Memory B cell (primary cell): ENCODE data around the gene HJV.
"Not testable (repeated sequence)": the region's sequence is repeated elsewhere in the genome, so short reads cannot be mapped to it uniquely, and the experiment has no call there.

Source experiments
- ATAC-seq: fragments of 150-1000 bp; cut with Tn5 transposase; 2 replicates; pipeline ENCODE4 v1.10.0; 2021; ENCODE audit warnings: low read depth, mild to moderate bottlenecking, moderate library complexity
- DNase-seq, 2 donors: peaks; one replicate each; pipeline ENCODE4 v3.0.0; 2022; ENCODE audit warnings: low spot score in 2 of 2
- H3K27ac Mint-ChIP-seq: one replicate; pipeline ENCODE4 v1.8.0; 2022; ENCODE audit warnings: mild to moderate bottlenecking, moderate library complexity, mixed read lengths
- H3K27me3 Mint-ChIP-seq: one replicate; pipeline ENCODE4 v1.8.0; 2022; ENCODE audit warnings: mixed read lengths
- H3K36me3 Mint-ChIP-seq: one replicate; pipeline ENCODE4 v1.8.0; 2022; ENCODE audit warnings: mild to moderate bottlenecking, mixed read lengths
- H3K4me1 Mint-ChIP-seq: one replicate; pipeline ENCODE4 v1.8.0; 2022; ENCODE audit warnings: mixed read lengths
- H3K4me3 Mint-ChIP-seq: one replicate; pipeline ENCODE4 v1.8.0; 2022; ENCODE audit warnings: mild to moderate bottlenecking, moderate library complexity, mixed read lengths
- H3K9me3 Mint-ChIP-seq: one replicate; pipeline ENCODE4 v1.8.0; 2022; ENCODE audit warnings: mixed read lengths

Gene HJV, protein sequence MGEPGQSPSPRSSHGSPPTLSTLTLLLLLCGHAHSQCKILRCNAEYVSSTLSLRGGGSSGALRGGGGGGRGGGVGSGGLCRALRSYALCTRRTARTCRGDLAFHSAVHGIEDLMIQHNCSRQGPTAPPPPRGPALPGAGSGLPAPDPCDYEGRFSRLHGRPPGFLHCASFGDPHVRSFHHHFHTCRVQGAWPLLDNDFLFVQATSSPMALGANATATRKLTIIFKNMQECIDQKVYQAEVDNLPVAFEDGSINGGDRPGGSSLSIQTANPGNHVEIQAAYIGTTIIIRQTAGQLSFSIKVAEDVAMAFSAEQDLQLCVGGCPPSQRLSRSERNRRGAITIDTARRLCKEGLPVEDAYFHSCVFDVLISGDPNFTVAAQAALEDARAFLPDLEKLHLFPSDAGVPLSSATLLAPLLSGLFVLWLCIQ

GRCh38 chr1:146021622-146022402 lies at the start of gene HJV:
Gene HJV (minus strand): TSS chr1:146021735. CDS start chr1:146020231, 1,504 bp downstream.
- Mint-ChIP-seq H3K9me3 (no peaks in the 10 kb centered on the region), H3K36me3 (no peaks in the 10 kb centered on the region), H3K4me3 (no peak within 1 kb of the TSS), H3K27ac (no peak within 1 kb of the TSS), H3K4me1 (peaks cover 13% of the 10 kb centered on the region), H3K27me3 (peaks cover 30% of the 10 kb centered on the region)
- DNase-seq (no peak), ATAC-seq (no peak)

- not testable (repeated sequence) for H3K9me3 Mint-ChIP-seq, H3K36me3 Mint-ChIP-seq, H3K27ac Mint-ChIP-seq, DNase-seq, H3K4me1 Mint-ChIP-seq, H3K4me3 Mint-ChIP-seq, H3K27me3 Mint-ChIP-seq, ATAC-seq
These were observed 37.6 kb upstream of the HJV start for GRCh38 chr1:146059148-146059547.

DNA sequence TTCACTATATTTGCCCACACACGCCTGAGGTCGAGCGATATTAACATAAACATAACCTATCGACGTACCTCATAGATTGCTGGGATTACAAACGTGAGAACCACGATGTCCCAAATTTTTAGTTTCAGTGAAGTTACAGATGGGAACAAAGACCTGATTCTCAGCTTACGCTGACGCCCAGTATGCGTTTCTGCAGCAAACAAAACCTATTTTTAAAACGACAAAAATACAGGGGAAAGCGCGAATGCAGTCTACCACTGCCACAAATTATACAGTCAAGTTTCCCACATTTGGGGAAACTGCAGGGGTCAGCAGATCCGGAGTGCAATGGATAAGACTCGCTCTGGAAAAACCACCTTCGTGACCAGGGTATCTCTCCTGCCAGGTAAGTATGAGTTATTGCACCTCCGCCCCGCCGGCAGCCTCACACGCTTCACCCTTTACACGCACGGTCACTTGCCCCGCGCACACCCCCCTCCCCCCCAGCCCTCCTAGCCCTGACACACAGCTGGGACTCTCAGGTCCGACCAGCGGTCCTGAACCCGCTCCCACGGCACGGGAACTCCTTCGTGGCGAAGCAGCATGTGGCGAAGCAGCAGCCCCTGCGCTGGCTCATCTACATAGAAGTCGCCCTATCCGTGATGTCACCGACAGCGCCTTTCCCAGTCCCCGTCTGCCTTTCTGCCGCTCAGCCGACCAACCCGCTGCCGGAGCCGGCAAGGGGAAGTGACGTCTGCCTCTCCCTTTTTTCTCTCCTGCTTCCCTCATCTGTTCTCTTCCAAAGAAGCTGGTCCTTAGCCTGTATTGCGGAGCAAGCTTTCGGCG lies 30.5 kb upstream of the HJV start:
- Mint-ChIP-seq H3K4me1 (peaks cover 11% of the 10 kb centered on the region), H3K27ac (peak overlapping the region; percentile 99), H3K4me3 (peak overlapping the region; percentile 89)
- H3K27me3 Mint-ChIP-seq, H3K9me3 Mint-ChIP-seq, H3K36me3 Mint-ChIP-seq: not testable (repeated sequence)
- DNase-seq (peak; percentile 86 to 87), ATAC-seq (peak; percentile 86)

DNA sequence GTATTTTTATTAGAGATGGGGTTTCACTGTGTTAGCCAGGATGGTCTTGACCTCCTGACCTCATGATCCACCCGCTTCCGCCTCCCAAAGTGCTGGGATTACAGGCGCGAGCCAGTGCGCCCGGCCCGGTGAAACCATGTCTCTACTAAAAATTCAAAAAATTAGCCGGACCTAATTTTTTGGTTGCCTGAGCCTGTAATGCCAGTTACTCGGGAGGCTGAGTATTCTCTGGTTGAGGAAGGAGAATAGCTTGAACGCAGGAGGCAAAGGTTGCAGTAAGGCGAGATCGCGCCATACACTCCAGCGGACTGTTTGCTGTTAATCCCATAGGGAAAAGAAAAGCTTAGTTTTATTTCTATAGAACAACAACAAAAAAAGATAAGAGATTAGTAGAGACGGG lies 29.9 kb upstream of the HJV start:
- Mint-ChIP-seq H3K4me1 (peaks cover 11% of the 10 kb centered on the region), H3K9me3 (no peaks in the 10 kb centered on the region), H3K27me3 (no peaks in the 10 kb centered on the region), H3K36me3 (no peaks in the 10 kb centered on the region), H3K27ac (peak overlapping the region; percentile 99), H3K4me3 (peak overlapping the region; percentile 89)
- DNase-seq (no peak), ATAC-seq (no peak)

- H3K27ac Mint-ChIP-seq, H3K27me3 Mint-ChIP-seq, H3K9me3 Mint-ChIP-seq, DNase-seq, H3K36me3 Mint-ChIP-seq, ATAC-seq, H3K4me3 Mint-ChIP-seq: not testable (repeated sequence)
- H3K4me1 Mint-ChIP-seq, result peaks cover 11% of the 10 kb centered on the region
These were observed 29.1 kb upstream of the HJV start for GRCh38 chr1:146050652-146050963.

DNA sequence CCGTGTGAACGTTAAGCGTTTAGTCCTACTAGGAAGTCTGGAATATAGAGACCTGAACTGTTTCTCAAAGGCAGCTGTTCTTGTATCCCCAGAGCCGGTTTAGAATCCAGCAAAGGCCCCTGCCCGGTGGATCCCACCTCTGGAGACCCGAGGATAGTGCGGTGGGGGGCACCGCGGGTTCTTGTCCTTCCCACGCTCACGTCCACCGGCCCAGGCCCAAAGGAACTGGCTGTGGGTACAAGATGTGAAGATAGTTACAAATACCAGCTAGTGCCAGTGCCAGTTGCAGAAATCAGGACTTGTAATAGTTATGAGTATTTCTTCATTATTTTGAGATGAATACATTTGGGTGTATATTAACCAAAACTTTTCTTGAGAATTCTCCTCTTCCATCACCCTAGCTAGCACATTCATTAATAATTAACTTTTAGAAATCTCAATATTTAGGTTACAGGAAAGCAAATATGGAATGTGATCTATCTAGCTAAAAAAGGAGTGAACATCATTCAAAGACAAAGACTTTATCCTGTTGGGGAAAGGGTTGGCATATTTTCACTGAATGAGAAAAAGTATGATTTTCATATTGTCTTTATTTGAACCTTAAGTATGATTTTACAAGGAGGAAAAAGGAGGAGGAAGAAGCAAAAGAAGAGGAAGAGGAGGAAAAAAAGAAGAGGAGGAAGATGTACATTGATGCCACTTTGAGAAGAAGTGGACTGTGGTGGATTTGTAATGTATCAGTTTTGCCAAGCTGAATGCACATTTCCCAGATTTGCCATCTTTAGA lies 28.5 kb upstream of the HJV start:
- DNase-seq, H3K9me3 Mint-ChIP-seq, H3K27me3 Mint-ChIP-seq, H3K36me3 Mint-ChIP-seq, ATAC-seq: not testable (repeated sequence)
- H3K4me1 Mint-ChIP-seq, result peaks cover 11% of the 10 kb centered on the region
- H3K4me3 Mint-ChIP-seq, result peak overlapping the region; percentile 2
- peak overlapping the region; percentile 55 for H3K27ac Mint-ChIP-seq

- peaks cover 11% of the 10 kb centered on the region for H3K4me1 Mint-ChIP-seq
- DNase-seq (no peak), ATAC-seq (no peak)
- no peaks in the 10 kb centered on the region for H3K27me3 Mint-ChIP-seq
- H3K36me3 Mint-ChIP-seq, result no peaks in the 10 kb centered on the region
- peak overlapping the region; percentile 55 for H3K27ac Mint-ChIP-seq
- H3K4me3 Mint-ChIP-seq, result peak overlapping the region; percentile 18
- no peaks in the 10 kb centered on the region for H3K9me3 Mint-ChIP-seq
These were observed 27.9 kb upstream of the HJV start for GRCh38 chr1:146049436-146049835.

GRCh38 chr1:146048514-146049115 lies 27.1 kb upstream of the HJV start:
- H3K36me3 Mint-ChIP-seq, DNase-seq, ATAC-seq, H3K27me3 Mint-ChIP-seq, H3K9me3 Mint-ChIP-seq, H3K4me3 Mint-ChIP-seq, H3K27ac Mint-ChIP-seq: not testable (repeated sequence)
- H3K4me1 Mint-ChIP-seq, result peaks cover 11% of the 10 kb centered on the region

- no peak overlapping the region for H3K4me3 Mint-ChIP-seq
- H3K27ac Mint-ChIP-seq, result no peak overlapping the region
- no peaks in the 10 kb centered on the region for H3K27me3 Mint-ChIP-seq
- DNase-seq (no peak), ATAC-seq (no peak)
- peaks cover 5% of the 10 kb centered on the region for H3K4me1 Mint-ChIP-seq
- no peaks in the 10 kb centered on the region for H3K9me3 Mint-ChIP-seq
- H3K36me3 Mint-ChIP-seq, result no peaks in the 10 kb centered on the region
These were observed 25.1 kb upstream of the HJV start for GRCh38 chr1:146046664-146047063.

DNA sequence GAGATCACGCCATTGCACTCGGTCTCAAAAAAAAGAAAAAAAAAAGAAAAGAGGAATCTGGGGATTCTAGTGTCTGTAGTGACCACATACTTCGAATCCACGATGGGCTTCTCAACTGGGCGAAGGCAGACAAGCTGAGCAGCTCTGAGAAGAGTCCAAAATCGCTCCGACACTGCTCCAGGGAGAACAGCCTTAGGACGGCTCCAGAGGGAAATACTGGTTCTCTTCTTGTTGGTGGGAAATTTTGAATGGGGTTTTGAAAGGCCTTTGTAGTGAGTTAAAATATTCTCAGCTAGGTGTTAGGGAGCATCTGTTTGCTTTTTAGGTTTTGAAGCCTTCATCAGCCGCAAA lies 18.3 kb upstream of the HJV start:
- Mint-ChIP-seq H3K4me3 (no peak overlapping the region), H3K4me1 (peaks cover 22% of the 10 kb centered on the region), H3K36me3 (no peaks in the 10 kb centered on the region), H3K9me3 (no peaks in the 10 kb centered on the region), H3K27me3 (no peaks in the 10 kb centered on the region), H3K27ac (peak overlapping the region; percentile 15)
- DNase-seq, result no peak
- no peak for ATAC-seq

GRCh38 chr1:146036965-146037646 lies 15.6 kb upstream of the HJV start:
- no peaks in the 10 kb centered on the region for H3K36me3 Mint-ChIP-seq
- peak overlapping the region; percentile 96 for H3K4me3 Mint-ChIP-seq
- no peaks in the 10 kb centered on the region for H3K9me3 Mint-ChIP-seq
- DNase-seq (peak; percentile 66 to 70), ATAC-seq (peak; percentile 62)
- H3K27me3 Mint-ChIP-seq, result no peaks in the 10 kb centered on the region
- H3K27ac Mint-ChIP-seq, result peak overlapping the region; percentile 97
- peaks cover 26% of the 10 kb centered on the region for H3K4me1 Mint-ChIP-seq

DNA sequence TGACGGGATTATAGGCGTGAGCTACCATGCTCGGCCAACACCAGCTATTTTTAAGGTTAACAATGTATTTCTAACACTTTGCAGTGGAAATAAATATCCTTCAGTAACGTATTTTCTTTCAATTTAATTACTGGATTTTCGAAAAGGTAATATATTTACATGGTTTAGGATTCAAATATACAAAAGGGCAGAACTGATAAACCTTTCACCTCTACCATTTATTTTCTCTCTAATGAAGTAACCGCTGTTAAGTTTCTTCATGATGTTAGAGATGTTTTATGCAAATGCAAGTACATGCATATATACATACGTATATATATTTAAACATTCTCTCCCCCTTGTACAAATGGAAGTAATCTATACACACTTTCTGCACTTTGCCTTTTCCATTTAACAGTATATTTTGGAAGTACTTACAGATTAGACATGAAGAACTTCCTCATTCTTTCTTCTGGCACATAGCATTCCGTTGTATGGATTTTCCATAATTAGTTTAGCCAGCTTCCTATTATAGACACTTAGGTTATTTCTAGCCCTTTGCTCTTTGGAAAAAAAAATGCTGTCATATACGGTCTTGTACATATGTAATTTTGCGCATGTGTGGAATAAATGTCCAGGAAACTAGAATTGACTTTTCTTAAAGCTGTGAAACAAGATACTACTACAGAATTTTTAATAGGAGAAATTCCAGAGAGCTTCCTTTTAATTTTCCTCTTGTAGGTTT lies 14.9 kb upstream of the HJV start:
- no peak for DNase-seq
- Mint-ChIP-seq H3K9me3 (no peaks in the 10 kb centered on the region), H3K4me1 (peaks cover 26% of the 10 kb centered on the region), H3K4me3 (peak overlapping the region; percentile 96), H3K36me3 (no peaks in the 10 kb centered on the region), H3K27me3 (no peaks in the 10 kb centered on the region), H3K27ac (peak overlapping the region; percentile 97)
- no peak for ATAC-seq
